HG03280 (cell line): ENCODE measurements around the gene ZNF670.
"Not testable (repeated sequence)": the region's sequence is repeated elsewhere in the genome, so short reads cannot be mapped to it uniquely, and the experiment has no call there.

ENCODE experiments used
- ATAC-seq: cut with Tn5 transposase; IDR thresholded peaks from one replicate; pipeline ENCODE4 v1.9.1; 2021; ENCODE audit warnings: mild to moderate bottlenecking, moderate library complexity; ENCODE audit not compliant: unreplicated experiment

Gene ZNF670

DNA sequence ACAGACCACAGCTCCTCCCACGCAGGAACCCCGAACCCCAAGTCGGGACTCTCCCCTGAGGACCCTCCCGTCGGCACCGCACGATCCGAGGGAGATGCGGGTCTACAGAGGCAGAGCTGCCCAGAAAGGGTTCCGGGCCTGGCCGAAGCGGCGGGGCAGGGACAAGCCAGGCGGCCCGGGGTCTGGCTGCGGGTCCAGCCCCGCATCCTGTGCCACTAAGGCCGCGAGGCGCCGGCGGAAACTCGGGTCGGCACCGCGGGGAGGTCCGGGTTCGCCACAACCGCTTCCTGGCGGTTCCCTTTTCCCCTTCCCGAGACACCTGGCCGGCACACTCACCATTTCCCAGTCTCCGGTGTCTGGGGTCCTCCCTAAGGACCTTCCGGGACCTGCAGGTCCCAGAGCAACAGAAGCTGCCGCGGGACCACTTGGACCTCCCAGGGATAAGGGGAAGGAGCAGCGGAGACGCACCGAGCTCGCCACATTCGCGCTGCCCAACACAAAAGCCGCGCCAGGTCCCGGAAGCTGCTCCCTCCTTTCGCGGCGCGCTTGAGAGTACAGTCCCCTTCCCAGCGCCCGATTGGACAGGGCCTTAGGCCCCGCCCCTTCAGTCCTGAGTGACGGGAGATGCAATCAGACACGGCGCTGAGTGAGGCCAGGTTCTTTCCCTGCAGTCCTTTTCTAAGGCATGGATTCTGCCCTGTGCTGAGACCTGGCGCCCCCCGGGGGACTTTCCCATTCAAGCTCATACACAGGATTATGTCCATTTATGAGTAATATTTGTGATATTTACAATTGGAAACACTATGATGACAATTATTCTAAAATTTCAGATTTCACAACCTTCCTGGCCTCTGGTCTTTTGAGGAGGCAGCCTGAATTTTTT, at the start of gene ZNF670:
TSS of gene ZNF670 (minus strand) at position 554 of the 883 bp plus-strand sequence. CDS start at position 339, 215 bp downstream.
- peak; percentile 100 for ATAC-seq

DNA sequence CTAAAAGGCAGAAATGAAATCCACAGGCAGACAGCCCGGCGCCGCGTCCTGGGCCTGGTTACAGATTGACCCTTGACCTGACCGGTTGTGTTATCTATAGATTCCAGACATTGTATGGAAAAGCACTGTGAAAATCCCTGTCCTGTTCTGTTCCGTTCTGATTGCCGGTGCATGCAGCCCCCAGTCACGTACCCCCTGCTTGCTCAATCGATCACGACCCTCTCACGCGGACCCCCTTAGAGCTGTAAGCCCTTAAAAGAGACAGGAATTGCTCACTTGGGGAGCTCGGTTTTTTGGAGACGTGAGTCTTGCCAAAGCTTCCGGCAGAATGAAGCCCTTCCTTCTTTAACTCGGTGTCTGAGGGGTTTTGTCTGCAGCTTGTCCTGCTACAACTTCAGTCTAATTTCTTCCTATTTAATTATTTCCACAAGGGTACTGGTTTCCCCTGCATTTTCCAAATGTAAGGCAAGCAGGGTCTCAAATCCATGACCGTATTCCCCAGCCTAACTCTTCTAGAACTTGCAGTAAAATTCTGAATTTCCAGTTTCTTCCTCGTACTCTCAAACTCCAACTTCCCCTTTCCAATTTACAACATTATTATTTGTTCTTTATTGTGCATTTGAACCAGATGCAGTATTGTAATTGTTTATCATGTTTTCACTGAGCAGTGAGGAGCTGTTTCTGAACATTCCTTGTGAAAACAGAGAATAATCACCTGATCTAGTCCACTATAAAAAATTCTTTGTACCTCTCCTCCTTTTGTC, 49.1 kb upstream of the ZNF670 start:
- not testable (repeated sequence) for ATAC-seq

DNA sequence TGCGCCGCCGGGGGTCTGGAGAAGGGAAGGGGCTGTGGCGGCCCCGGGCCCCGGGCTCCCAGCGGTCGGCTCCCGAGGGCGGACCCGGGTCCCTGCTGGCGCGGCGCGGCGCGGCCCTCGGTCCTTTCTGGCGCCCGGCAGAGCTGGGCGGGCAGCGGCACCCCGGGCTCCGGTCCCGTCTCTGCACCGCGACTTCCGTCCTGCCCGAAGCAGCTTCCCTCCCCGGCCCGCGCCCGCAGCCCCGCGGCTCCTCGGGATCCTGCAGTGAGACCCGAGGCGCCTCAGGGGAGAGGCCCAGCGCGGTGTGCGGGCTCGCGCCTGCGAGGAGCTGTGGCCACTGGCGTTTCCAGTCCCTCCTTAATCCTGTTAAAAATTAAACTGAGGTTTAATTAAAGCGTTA, 48.0 kb upstream of the ZNF670 start:
- ATAC-seq, result peak; percentile 62

DNA sequence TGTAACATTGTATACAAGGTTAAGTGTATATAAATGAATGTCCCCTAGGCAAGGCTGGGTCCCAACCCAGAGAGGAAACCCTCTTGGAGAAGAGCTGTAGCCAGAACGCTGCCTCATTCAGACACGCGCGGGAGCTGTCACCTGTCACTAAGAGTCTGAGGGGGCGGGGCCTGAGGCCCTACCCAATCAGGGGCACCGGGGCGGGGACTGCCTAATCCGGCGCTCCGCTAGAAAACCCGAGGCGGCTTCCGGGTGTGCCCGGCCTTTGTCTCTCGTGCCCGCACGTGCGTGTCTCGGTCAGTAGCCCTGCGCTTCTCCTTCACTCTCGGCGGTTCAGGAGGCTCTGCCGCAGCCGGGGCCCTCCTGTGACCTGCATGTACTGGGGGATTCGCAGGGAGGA, 47.6 kb upstream of the ZNF670 start:
- ATAC-seq, result peak; percentile 99

DNA sequence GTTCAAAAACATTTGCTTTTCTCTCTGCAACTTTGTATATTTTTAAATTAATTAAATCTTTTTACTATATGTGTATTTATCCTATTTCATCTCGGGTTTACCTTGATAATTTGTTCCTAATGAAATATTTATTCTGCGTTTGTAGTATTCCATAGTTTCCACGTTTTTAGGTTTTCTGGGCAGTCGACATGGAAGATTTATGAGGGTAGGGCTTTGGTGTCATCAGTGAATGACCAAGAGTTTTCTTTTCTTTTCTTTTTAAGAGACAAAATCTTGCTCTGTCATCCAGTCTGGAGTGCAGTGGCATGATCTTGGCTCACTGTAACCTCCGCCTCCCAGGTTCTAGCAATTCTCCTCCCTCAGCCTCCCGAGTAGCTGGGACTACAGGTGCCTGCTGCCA, 42.8 kb upstream of the ZNF670 start:
- ATAC-seq, result no peak

DNA sequence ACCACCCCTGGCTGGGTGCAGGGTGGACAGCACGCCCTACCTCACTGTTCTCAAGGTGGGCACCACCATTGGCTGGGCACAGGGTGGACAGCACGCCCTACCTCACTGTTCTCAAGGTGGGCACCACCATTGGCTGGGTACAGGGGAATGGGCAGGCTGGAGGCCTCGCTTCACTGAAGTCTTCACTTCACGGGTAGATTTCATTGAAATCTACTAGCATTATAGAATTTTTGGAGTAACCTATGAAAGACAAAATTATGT, 41.7 kb upstream of the ZNF670 start:
- ATAC-seq, result not testable (repeated sequence)

DNA sequence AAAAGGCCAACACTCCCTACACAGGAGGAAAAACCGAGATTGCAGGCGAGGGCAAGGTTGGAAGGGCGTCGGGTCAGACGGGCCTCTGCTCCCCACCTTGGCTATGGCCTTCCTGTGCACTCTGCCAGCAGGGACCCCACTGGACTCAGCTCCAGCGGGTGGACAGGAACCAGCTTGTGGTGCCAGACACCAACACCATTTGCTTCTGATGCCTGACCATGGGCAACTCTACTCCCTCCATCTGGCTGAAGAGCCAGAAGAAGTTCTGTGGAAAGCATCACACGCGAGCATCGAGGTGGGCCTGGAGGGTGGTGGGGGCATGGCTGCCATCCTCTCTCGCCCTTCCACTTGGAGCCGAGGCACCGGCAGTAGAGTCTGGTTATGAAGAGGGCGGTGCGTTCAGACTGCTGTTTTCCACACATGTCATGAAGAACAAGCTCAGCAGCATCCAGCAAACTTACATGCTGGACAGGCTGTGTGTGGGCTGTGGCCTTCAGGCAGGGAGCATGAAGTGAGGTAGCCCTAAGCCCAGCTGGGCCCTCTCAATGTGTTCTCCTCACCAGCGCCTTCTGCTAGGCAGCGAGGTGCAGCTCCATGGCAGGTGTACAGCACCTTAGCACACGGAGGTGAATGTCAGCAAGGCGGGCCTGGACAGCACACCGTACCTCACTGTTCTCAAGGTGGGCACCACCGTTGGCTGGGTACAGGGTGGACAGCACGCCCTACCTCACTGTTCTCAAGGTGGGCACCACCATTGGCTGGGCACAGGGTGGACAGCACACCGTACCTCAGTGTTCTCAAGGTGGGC, 41.2 kb upstream of the ZNF670 start:
- ATAC-seq, result no peak

DNA sequence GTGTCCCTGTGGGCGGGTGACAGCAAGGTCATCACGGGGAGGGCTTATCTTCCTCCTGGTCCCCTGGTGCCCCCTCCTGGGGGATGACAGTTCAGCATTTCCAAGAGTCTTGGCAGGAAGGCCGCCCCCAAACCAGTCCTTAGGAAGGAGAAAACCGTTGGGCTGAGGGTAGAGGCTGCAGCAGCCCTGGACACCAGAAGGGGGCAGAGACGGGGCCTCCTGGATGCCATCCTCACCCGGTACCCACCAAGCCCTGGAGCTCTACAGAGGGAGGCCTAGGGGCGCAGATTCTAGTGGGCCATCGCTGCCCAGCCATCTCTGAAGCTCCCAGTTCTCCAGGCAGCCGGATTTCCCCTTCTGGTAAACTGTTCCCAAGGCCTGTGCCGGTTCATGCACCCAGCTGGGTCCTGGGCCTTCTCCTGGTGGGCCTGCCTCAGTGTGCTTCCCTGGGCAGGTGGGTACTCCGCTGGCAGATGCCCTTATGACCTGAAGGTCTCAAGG, 40.4 kb upstream of the ZNF670 start:
- no peak for ATAC-seq

DNA sequence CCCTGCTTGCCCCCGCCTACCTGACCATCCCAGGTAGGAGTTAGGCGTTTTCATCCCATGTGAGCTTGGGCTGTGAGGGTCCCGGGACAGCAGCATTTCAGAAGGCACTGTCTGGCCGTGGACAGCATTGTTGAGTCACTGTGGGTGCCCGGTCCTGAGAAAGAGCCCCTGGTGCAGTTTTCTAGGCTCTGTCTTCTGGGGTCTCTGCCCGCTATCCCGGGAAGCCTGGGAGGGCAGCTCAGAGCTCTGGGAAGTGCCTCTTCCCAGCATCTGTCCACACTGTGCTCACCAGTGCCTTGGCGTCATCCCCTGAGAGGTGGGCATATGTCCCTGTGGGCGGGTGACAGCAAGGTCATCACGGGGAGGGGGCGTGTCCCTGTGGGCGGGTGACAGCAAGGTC, 36.9 kb upstream of the ZNF670 start:
- ATAC-seq, result no peak

DNA sequence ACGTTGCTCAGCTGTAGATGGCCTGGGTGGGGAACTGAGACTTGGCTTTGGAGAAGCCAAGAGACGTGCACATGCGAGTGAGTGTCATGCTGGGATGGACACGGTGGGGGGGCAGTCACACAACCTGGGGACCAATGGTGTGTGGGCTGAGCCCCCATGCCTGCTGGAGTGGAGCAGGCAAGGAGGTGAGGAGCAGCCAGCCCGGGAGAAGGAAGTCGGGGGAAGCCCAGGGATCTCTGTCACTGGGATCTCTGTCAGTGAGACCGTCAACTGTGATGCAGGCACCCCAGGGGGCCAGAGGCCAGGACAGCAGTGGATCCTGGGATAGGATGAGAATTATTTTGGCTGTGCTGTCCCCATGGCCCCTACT, 36.5 kb upstream of the ZNF670 start:
- no peak for ATAC-seq

DNA sequence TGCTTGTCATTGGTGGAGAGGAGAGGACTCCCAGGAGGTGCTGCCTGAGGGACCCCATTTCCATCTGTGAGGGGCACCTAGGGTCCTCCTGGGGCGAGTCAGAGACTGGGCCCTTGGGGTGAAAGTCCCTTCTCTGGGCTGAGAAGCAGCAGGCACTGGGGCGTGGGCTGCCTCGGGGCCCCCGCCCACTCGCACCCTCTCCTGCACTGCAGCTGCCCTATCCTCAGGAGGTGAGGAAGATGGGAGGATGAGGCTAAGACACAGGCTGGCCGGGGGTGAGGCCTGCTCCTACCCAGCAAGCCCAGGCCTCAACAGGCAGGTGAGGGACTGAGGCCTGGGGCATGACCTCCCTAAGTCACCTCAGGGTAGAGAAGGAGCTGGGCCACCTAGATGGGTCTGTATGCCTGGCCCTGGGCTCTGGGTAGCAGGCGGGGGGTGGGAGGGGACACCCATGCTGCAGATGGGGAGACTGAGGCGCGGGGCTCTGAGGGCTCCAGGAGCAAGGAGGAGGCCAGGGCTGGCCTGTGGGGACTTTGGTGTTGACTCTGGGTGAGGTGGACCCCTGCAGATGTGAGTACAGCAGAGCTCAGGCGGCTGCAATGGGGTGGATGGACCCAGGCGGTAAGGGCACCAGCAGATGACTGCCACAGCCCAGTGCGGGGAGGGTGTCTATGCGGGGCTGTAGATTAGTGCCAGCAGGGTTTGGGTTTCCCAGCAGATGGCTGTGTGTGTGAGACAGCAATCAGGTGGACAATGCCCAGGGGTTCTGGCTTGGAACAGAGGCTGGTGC, 35.9 kb upstream of the ZNF670 start:
- no peak for ATAC-seq

DNA sequence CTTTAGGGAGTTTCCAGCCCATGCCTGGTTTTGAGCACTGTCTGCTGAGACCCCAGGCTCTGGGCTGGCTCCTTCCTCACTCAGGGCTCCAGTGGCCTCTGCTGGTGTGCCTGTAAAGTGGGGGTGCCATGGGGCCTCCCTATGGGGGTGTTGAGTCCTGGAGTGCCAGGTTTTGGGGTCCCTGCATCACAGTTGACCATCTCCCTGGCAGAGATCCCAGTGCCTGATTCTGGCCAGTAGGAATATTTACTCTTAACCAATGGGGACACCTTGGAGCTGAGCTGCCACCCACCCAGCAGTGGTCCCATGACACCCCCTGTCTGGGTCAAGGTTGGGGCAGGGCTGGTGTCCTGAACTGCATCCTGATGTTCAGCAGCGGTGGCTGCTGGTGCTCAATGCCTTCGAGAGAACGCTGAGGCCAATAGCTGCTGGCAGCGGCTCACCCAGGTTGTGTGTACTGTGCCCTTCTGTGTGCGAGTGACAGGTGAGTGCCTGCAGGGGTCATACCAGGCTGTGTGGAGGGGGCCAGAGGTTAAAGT, 35.2 kb upstream of the ZNF670 start:
- ATAC-seq, result no peak

DNA sequence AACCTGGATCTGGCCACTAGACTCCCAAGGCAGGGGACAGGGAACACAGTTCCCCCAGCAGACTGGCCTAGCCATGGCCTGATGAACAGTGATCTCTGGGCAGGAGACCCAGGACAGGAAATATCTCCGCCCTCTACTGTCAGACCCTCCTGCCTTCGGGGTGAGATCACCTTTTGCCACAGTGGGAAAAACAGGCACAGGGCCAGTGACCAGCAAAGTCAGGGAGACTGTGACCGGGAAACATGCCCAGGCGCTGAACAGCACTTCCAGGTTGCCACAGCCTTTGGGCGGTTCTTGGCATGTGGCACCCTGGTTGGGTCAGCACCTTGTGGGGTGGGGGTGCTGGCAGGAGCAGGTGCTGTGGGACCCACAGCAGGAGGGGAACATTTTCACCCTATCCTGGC, 34.5 kb upstream of the ZNF670 start:
- ATAC-seq, result no peak

DNA sequence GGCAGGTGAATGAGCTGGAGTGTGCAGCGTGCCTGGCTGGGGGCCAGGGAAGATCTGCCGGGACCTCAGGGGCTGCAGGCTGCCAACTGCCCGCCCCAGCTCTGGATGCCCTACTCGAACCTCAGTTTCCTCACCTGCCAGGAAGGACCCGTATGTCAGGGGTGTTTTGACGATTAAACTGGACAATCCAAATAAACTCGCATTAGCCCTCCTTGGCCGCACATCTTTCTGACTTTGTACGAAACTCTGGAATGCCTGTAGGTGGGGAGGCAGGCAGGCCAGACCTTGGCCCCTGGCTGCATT, 33.8 kb upstream of the ZNF670 start:
- no peak for ATAC-seq

DNA sequence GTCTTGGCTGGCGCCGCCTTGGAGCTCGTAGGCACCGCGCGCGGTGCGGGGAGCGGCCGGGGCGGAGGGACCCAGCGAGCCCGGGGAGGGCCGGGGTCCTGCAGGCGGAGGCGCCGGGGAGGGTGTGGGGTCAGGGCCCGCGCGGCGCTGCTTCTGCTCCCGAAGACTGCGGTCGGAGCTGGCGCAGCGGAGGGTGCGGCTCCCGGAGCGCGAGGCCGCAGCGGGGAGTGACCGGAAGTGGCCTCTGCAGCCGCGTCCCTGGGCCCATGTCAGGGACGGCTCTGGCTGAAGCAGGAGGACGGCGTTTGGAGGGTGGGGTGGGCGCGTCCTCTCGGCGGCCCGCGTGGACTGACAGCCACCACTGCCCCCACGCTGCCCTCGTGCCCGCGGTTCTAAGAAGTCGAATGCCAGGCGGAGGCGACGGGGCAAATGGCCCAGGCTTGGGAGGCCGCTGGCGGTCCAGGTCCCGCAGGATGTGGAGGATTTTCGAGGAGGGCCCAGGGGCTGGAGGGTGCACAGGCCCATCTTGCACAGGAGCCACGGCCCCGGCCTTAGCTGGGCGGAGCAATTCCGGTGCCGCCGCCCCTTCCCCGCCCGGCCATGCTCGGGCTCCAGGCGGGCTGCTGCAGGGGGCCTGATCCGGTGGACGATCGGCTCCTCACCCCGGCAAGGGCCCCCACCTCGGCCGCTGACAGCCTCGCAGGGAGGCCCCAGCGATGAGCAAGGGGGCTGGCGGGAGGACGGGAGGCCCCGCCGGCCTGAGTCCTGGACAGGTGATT, 33.3 kb upstream of the ZNF670 start:
- no peak for ATAC-seq

DNA sequence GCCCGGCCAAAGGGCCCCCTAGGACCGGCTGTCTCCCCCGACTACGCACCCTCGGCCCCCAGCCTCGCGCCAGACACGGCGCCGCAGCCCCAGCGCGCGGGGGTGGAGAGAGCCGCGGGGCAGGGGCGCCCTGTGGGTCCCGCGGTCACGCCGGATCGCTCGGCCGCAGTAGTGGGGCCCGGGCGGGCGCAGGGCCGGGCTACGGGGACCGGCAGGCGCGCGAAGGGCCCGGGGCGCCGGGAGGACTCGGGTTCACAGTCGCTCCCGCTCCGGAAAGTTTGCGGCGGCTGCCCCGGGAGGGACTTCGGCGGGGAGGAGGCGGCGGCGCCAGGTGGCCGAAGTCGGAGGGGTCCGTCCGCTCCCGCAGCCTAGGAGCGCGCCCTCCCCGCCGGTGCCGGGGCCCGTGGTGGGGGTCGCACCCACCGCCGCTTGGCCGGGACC, 32.7 kb upstream of the ZNF670 start:
- no peak for ATAC-seq

DNA sequence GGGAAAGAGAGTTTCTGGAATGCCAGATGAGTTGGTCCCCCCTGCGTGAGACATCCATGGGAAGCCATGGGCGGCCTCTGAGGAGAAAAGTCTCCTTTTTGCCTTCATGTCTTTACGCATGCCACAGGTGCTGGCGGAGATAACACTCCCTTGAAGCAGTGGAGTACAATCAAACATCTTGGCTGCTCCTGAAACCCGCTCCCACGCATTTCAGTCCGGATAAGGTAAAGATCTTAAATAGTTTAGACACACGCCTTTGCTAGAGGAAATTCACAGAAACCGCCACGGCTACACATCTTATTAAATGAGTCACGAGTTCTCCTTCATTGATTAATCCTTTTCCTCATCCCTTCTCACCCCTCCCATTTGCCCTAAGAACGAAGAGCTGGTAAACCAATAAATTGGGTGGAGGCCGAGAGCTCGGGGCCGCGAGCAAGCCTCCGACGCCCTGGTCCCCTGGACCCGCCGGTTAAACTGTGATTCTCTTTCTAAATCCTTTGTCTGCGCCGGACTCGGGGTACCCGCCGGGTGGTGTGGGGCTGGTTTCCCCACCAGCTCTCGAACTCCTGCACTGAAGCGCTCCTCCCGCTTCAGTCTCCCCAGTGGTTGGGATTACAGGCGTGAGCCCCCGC, 32.1 kb upstream of the ZNF670 start:
- no peak for ATAC-seq

DNA sequence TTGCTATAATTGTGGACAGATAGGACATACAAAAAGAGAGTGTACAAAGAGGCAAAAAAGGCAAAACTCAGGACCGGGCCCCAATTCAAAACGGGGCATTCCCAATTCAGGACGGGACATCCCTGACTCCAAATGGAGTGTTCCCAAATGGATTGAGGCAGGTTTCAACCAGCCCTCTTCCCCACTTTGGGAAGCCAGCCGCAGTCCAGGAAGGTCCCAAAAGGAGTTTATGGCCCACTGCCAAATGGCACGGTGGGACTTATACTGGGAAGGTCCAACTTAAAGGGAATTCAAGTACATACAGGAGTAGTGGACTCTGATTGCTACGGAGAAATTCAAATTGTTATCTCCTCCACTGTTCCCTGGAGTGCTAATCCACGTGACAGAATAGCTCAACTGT, 29.1 kb upstream of the ZNF670 start:
- ATAC-seq, result no peak

DNA sequence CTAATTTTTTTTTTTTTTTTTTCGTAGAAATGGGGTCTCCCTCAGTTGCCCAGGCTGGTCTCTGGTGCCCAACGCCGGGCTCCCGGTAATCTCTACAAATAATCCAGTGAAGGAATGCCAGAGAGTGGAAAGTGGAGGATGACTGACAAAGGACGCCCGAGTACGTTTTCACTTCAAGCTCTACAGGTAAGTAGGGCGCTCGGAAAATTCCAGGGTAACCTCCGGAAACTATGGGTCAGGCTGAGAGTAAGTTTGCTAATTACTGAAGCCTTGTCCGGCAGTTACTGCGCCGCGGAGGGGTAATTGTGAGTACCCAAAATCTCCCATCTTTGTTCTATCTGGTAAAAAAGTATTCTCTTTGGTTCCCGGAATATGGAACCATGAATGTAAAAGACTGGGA, 27.4 kb upstream of the ZNF670 start:
- no peak for ATAC-seq
